ENCODE results near the gene MYL9. TPM values are rescaled to one million over a fixed set of nuclear protein-coding genes. Genes with fewer than 3 reads are reported as not detected.
"Not testable (repeated sequence)": the region's sequence is repeated elsewhere in the genome, so short reads cannot be mapped to it uniquely, and the experiment has no call there.

The MYL9 gene
- polyA plus RNA-seq, 2 of the 4 experiments (the other 2 are of a cell fraction): 2.2 to 29.5 TPM

DNA sequence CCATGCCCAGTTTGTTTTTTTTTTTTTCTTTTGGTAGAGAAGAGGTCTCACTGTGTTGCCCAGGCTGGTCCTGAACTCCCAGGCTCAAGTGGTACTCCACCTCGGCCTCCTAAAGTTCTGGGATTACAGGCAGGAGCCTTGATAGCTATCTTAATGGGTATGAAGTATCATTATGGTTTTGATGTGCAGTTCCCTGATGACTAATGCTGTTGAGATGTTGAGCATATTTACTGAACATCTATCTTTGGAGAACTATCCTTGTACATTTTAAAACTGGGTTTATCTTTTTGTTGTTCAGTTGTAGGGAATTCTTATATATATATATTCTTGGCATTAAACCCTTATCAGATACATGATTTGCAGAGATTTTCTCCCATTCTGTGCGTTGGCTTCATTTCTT, 21.4 kb upstream of the MYL9 start:
- H3K27ac ChIP-seq: no peak overlapping the region
- H3K4me3 ChIP-seq: no peak overlapping the region
- ChIA-PET CTCF (interaction anchor here (0.6 to 1.2 kb wide), 3 partner anchors 15 to 326 kb away, joined by 3 to 5 read pairs (median 3); no protein-coding TSS in a partner anchor), POLR2A (no interaction called here)
- TF ChIP-seq ESRRA (IDR thresholded peaks at IDR 0.05; ENCODE audit: borderline replicate concordance, low read length) (no peak), RCOR1 (IDR thresholded peaks at IDR 0.05; ENCODE audit: low read depth, low read length) (no peak), JUN (IDR thresholded peaks at IDR 0.05) (no peak), ZFP36 (IDR thresholded peaks at IDR 0.05; ENCODE audit: borderline replicate concordance, partially characterized antibody) (no peak), CEBPB (IDR thresholded peaks at IDR 0.05) (no peak), SMC3 (IDR thresholded peaks at IDR 0.05) (no peak), PHF8 (IDR thresholded peaks at IDR 0.05; ENCODE audit: borderline replicate concordance, low read depth) (no peak), MAFK (IDR thresholded peaks at IDR 0.05; ENCODE audit: partially characterized antibody) (no peak), KDM5A (IDR thresholded peaks at IDR 0.05) (no peak), HOXA7 (CRISPR knock-in tag; IDR thresholded peaks at IDR 0.05) (no peak), EHF (CRISPR knock-in tag; IDR thresholded peaks at IDR 0.05) (no peak), BHLHE40 (IDR thresholded peaks at IDR 0.05; ENCODE audit: low read depth, low read length) (no peak), EP300 (IDR thresholded peaks at IDR 0.05) (no peak)
- TF ChIP-seq, protein P1, sequence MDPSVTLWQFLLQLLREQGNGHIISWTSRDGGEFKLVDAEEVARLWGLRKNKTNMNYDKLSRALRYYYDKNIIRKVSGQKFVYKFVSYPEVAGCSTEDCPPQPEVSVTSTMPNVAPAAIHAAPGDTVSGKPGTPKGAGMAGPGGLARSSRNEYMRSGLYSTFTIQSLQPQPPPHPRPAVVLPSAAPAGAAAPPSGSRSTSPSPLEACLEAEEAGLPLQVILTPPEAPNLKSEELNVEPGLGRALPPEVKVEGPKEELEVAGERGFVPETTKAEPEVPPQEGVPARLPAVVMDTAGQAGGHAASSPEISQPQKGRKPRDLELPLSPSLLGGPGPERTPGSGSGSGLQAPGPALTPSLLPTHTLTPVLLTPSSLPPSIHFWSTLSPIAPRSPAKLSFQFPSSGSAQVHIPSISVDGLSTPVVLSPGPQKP (IDR thresholded peaks at IDR 0.05; ENCODE audit: low read depth, low read length): no peak
- TF ChIP-seq, protein P2, sequence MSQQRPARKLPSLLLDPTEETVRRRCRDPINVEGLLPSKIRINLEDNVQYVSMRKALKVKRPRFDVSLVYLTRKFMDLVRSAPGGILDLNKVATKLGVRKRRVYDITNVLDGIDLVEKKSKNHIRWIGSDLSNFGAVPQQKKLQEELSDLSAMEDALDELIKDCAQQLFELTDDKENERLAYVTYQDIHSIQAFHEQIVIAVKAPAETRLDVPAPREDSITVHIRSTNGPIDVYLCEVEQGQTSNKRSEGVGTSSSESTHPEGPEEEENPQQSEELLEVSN (IDR thresholded peaks at IDR 0.05; ENCODE audit: borderline replicate concordance, low read depth): no peak
- TF ChIP-seq, protein P3, sequence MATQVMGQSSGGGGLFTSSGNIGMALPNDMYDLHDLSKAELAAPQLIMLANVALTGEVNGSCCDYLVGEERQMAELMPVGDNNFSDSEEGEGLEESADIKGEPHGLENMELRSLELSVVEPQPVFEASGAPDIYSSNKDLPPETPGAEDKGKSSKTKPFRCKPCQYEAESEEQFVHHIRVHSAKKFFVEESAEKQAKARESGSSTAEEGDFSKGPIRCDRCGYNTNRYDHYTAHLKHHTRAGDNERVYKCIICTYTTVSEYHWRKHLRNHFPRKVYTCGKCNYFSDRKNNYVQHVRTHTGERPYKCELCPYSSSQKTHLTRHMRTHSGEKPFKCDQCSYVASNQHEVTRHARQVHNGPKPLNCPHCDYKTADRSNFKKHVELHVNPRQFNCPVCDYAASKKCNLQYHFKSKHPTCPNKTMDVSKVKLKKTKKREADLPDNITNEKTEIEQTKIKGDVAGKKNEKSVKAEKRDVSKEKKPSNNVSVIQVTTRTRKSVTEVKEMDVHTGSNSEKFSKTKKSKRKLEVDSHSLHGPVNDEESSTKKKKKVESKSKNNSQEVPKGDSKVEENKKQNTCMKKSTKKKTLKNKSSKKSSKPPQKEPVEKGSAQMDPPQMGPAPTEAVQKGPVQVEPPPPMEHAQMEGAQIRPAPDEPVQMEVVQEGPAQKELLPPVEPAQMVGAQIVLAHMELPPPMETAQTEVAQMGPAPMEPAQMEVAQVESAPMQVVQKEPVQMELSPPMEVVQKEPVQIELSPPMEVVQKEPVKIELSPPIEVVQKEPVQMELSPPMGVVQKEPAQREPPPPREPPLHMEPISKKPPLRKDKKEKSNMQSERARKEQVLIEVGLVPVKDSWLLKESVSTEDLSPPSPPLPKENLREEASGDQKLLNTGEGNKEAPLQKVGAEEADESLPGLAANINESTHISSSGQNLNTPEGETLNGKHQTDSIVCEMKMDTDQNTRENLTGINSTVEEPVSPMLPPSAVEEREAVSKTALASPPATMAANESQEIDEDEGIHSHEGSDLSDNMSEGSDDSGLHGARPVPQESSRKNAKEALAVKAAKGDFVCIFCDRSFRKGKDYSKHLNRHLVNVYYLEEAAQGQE (IDR thresholded peaks at IDR 0.05): no peak
- TF ChIP-seq, protein P4, sequence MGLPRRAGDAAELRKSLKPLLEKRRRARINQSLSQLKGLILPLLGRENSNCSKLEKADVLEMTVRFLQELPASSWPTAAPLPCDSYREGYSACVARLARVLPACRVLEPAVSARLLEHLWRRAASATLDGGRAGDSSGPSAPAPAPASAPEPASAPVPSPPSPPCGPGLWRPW (IDR thresholded peaks at IDR 0.05): no peak
- ATAC-seq: no peak
- H3K9me3 ChIP-seq: no peaks in the 10 kb centered on the region
- no peaks in the 10 kb centered on the region for H3K4me1 ChIP-seq
- 82% methylated on average over 2 of the region's 2 CpGs for WGBS (ENCODE audit: missing lambda C conversion rate)
- DNase-seq (ENCODE audit: low read depth in 1 of 2, low spot score in 1 of 2): no peak
- H3K4me2 ChIP-seq: no peak overlapping the region
- FAIRE-seq: no peak

DNA sequence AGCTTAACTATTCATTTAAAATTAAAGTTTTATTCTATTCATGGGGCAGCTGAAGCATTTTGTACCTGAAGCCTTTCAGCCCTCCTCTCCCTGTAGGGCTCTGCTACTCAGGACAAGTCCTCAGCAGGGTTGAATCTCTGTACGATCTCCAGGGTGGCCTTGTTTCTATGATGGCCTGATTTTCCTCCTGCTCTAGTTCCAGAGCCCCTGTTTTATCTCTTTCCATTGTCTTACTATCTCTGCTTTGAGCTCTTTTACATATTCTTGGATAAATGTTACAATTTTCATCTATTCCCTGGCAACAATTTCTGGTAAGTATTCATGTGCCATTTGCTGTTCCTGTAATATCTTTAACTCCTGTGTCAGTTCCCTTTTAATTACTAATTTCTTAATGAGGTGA, 19.8 kb upstream of the MYL9 start:
- DNase-seq (ENCODE audit: low read depth in 1 of 2, low spot score in 1 of 2) (no peak), ATAC-seq (no peak), FAIRE-seq (no peak)
- Histone ChIP-seq H3K4me1 (no peaks in the 10 kb centered on the region), H3K9me3 (no peaks in the 10 kb centered on the region), H3K27ac (no peak overlapping the region), H3K4me2 (no peak overlapping the region), H3K4me3 (no peak overlapping the region)
- ChIA-PET CTCF (interaction anchor here (0.8 to 1.7 kb wide), 3 partner anchors 11 to 319 kb away, joined by 3 read pairs; partner anchors contain the start of gene DSN1), POLR2A (no interaction called here)
- TF ChIP-seq KDM5A (IDR thresholded peaks at IDR 0.05) (no peak), TP53 (CRISPR knock-in tag; IDR thresholded peaks at IDR 0.05) (no peak)
- 79% methylated on average over 1 of the region's 1 CpG for WGBS (ENCODE audit: missing lambda C conversion rate)

DNA sequence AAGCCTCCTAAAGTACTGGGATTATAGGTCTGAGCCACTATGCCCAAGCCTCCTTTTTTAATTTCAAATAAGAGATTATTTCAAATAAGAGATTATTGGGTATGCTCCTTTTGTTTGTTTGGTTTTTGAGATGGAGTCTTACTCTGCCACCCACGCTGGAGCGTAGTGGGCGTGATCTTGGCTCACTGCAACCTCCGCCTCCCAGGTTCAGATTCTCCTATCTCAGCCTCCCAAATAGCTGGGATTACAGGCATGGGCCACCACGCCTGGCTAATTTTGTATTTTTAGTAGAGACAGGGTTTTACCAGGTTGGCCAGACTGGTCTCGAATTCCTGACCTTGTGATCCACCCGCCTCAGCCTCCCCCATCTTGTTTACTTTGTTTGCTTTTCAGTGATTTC, 18.9 kb upstream of the MYL9 start:
- ATAC-seq; H3K4me3 ChIP-seq; H3K4me1 ChIP-seq; H3K4me2 ChIP-seq; H3K27ac ChIP-seq; DNase-seq (ENCODE audit: low read depth in 1 of 2, low spot score in 1 of 2); FAIRE-seq; H3K9me3 ChIP-seq; POLR2A ChIA-PET: not testable (repeated sequence)
- CTCF ChIA-PET: interaction anchor here (1.1 to 1.7 kb wide), 3 partner anchors 8 to 320 kb away, joined by 3 read pairs; no protein-coding TSS in a partner anchor
- WGBS (ENCODE audit: missing lambda C conversion rate): 96% methylated on average over 7 of the region's 7 CpGs

All from A549 (cell line).